B cell (primary cell): ENCODE measurements around the gene TFPT. TPM values are rescaled to one million over a fixed set of nuclear protein-coding genes. Genes with fewer than 3 reads are reported as not detected.
"Not testable (repeated sequence)": the region's sequence is repeated elsewhere in the genome, so short reads cannot be mapped to it uniquely, and the experiment has no call there.

ENCODE experiments used
- ATAC-seq: fragments of 200-7000 bp; cut with Tn5 transposase; one replicate; pipeline ENCODE4 v1.10.0; 2021; ENCODE audit warnings: low read depth, mild to moderate bottlenecking, moderate number of reproducible peaks, moderate library complexity
- CTCF ChIA-PET: fragments of 350-600 bp; sonication (Branson Sonifier 250); formaldehyde crosslinking; loops from one replicate; lab custom pipeline; 2021; ENCODE audit warnings: antibody characterized with exemption, inconsistent platforms; lab: Charles Lee
- POLR2A ChIA-PET: fragments of 350-600 bp; sonication (Branson Sonifier 250); formaldehyde crosslinking; loops from one replicate; lab custom pipeline; 2021; ENCODE audit warnings: antibody characterized with exemption; lab: Charles Lee
- DNase-seq: peaks from one replicate; pipeline ENCODE4 v3.0.0; 2013
- H2AFZ ChIP-seq: 2 replicates; pipeline ENCODE4 v1.6.1; 2012; ENCODE audit warnings: mild to moderate bottlenecking, low read depth, low read length; ENCODE audit not compliant: insufficient read depth, poor library complexity, severe bottlenecking
- H3K27ac ChIP-seq, 2 donors: 1 replicate in 1 of 2; 2 replicates in 1 of 2; pipeline ENCODE4 v1.5.1; 2012 to 2013; ENCODE audit warnings: low read length in 2 of 2, mild to moderate bottlenecking in 2 of 2, moderate library complexity in 1 of 2
- H3K27me3 ChIP-seq, 4 experiments: fragments of 200-600 bp in 1 of 4; sonication (generic) in 1 of 4; replicated peaks in 1 of 4; 1 replicate in 2 of 4; 2 replicates in 2 of 4; pipeline versions ENCODE4 v1.6.1 to v1.7.0; 2013 to 2016; ENCODE audit warnings: low read length in 3 of 4, mild to moderate bottlenecking in 2 of 4, mixed read lengths in 1 of 4, moderate library complexity in 1 of 4; ENCODE audit not compliant: insufficient read depth in 4 of 4, control insufficient read depth in 3 of 4; ENCODE audit errors: control extremely low read depth in 1 of 4
- H3K36me3 ChIP-seq, 2 experiments: replicated peaks in 1 of 2; 1 replicate in 1 of 2; 2 replicates in 1 of 2; pipeline versions ENCODE4 v1.6.1 to v1.7.1; 2013; ENCODE audit warnings: low read length in 1 of 2; ENCODE audit not compliant: insufficient read depth in 2 of 2, control insufficient read depth in 1 of 2; ENCODE audit errors: control extremely low read depth in 1 of 2, extremely low read depth in 1 of 2
- H3K4me1 ChIP-seq, 2 donors: fragments of 200-600 bp in 1 of 2; sonication (generic) in 1 of 2; 1 replicate in 1 of 2; 2 replicates in 1 of 2; pipeline versions ENCODE4 v1.5.1 to v1.6.1; 2013 to 2017; ENCODE audit warnings: low read length in 2 of 2; ENCODE audit not compliant: control insufficient read depth in 2 of 2, insufficient read depth in 2 of 2
- H3K4me2 ChIP-seq: replicated peaks from 2 replicates; pipeline ENCODE3; 2012; ENCODE audit warnings: mild to moderate bottlenecking, low read depth, low read length; ENCODE audit not compliant: poor library complexity, severe bottlenecking
- H3K4me3 ChIP-seq, 5 experiments: fragments of 200-600 bp in 1 of 5; sonication (generic) in 1 of 5; 1 replicate in 3 of 5; 2 replicates in 2 of 5; pipeline versions ENCODE4 v1.5.1 to v1.7.0; 2011 to 2016; ENCODE audit warnings: low read length in 4 of 5, mild to moderate bottlenecking in 4 of 5, low read depth in 2 of 5, control low read depth in 1 of 5, moderate library complexity in 1 of 5; ENCODE audit not compliant: insufficient read depth in 1 of 5; ENCODE audit errors: control extremely low read depth in 1 of 5, extremely low read depth in 1 of 5
- H3K79me2 ChIP-seq: fragments of 200-600 bp; sonication (generic); one replicate; pipeline ENCODE4 v1.6.0; 2016; ENCODE audit warnings: low read length; ENCODE audit not compliant: control insufficient read depth, insufficient read depth
- H3K9ac ChIP-seq: fragments of 200-600 bp; sonication (generic); 2 replicates; pipeline ENCODE4 v1.6.1; 2017; ENCODE audit warnings: mild to moderate bottlenecking, low read length, moderate library complexity
- H3K9me3 ChIP-seq, 3 donors: one replicate each; pipeline versions ENCODE4 v1.6.1 to v1.7.1; 2013; ENCODE audit warnings: low read length in 2 of 3; ENCODE audit not compliant: control insufficient read depth in 2 of 3, insufficient read depth in 1 of 3; ENCODE audit errors: control extremely low read depth in 1 of 3
- H4K20me1 ChIP-seq: 2 replicates; pipeline ENCODE4 v1.6.0; 2012; ENCODE audit warnings: mild to moderate bottlenecking, low read length; ENCODE audit not compliant: insufficient read depth, control insufficient read depth, poor library complexity, severe bottlenecking
- H3K27ac Mint-ChIP-seq: one replicate; pipeline ENCODE4 v1.8.0; 2021; ENCODE audit warnings: mixed read lengths
- H3K27me3 Mint-ChIP-seq: one replicate; pipeline ENCODE4 v1.8.0; 2021; ENCODE audit warnings: mixed read lengths
- H3K4me1 Mint-ChIP-seq: one replicate; pipeline ENCODE4 v1.8.0; 2021; ENCODE audit warnings: mixed read lengths
- H3K4me3 Mint-ChIP-seq: one replicate; pipeline ENCODE4 v1.8.0; 2021; ENCODE audit warnings: mixed read lengths
- H3K9me3 Mint-ChIP-seq: one replicate; pipeline ENCODE4 v1.8.0; 2022; ENCODE audit warnings: mixed read lengths; ENCODE audit not compliant: insufficient read depth
- CTCF ChIP-seq: fragments of 200-600 bp; IDR thresholded peaks from one replicate; pipeline ENCODE4 v1.8.0; 2022; ENCODE audit warnings: antibody characterized with exemption, mild to moderate bottlenecking
- EZH2 ChIP-seq: IDR thresholded peaks from 2 replicates; pipeline ENCODE4 v1.6.1; 2012; ENCODE audit warnings: borderline replicate concordance, low read depth, mild to moderate bottlenecking, moderate library complexity, low read length; ENCODE audit not compliant: insufficient read depth, poor library complexity, severe bottlenecking
- WGBS: methylation state at CpG from one replicate; pipeline ENCODE4 v1.1.5; 2013; ENCODE audit warnings: missing lambda C conversion rate; ENCODE audit not compliant: insufficient coverage; 5-methylcytosine and 5-hydroxymethylcytosine counted together
- intact Hi-C: fragments of 100-400 bp; cut with micrococcal nuclease; formaldehyde crosslinking; loops from one replicate; pipeline ENCODE4 v1.10.0; 2022
- polyA plus RNA-seq: library from polyadenylated mRNA; depleted of rRNA; stranded (reverse); fragments of >200 nt; gene quantifications from 2 replicates; pipeline ENCODE4 v1.2.3, GENCODE V29; 2012
- total RNA-seq, 2 donors: library from RNA; stranded (reverse); fragments of 120-200 nt in 1 of 2; gene quantifications; 1 replicate in 1 of 2; 2 replicates in 1 of 2; pipeline versions ENCODE4 v1.2.3 to v1.2.4, GENCODE V29; 2013 to 2022

The TFPT gene
- total and polyA plus RNA-seq, 2 donors (not counting 1 experiment from before 2014, with no cell fraction given), result 8.4 to 12.7 TPM

- TF ChIP-seq EZH2 (no peak), CTCF (no peak)
- Histone ChIP-seq H3K4me3 (peak within 1 kb of the TSS in 1 of 5 experiments; percentile 5), H3K4me2 (no peak within 1 kb of the TSS), H3K27me3 (peaks cover 0 to 9% (median 2%) of the 10 kb centered on the region in 4 experiments), H3K27ac (no peak within 1 kb of the TSS), H2AFZ (no peak within 1 kb of the TSS), H4K20me1 (no peaks in the 10 kb centered on the region), H3K36me3 (no peaks in the 10 kb centered on the region), H3K79me2 (peaks cover 28% of the 10 kb centered on the region), H3K9me3 (peaks cover 0 to 10% (median 0%) of the 10 kb centered on the region in 3 donors), H3K9ac (no peak within 1 kb of the TSS), H3K4me1 (peaks cover 13 to 24% of the 10 kb centered on the region in 2 donors)
- Mint-ChIP-seq H3K27ac (peak within 1 kb of the TSS; percentile 15), H3K9me3 (no peaks in the 10 kb centered on the region), H3K4me3 (peak within 1 kb of the TSS; percentile 55), H3K27me3 (peaks cover 7% of the 10 kb centered on the region), H3K4me1 (peaks cover 23% of the 10 kb centered on the region)
- WGBS, result 92% methylated on average over 2 of the region's 5 CpGs
- no peak for DNase-seq
- POLR2A ChIA-PET, result no interaction called here
- CTCF ChIA-PET, result no interaction called here
- intact Hi-C loops, result loop anchor here (5.0 kb wide), 1 partner anchor 903 kb away; no protein-coding TSS in a partner anchor
- ATAC-seq, result no peak
Measured at GRCh38 chr19:54100561-54100960, 14.9 kb downstream of the TFPT start, which contains the start of gene OSCAR. Gene OSCAR, minus strand, starts transcription at chr19:54100803. Its CDS starts 11 bp downstream, at chr19:54100792.

DNA sequence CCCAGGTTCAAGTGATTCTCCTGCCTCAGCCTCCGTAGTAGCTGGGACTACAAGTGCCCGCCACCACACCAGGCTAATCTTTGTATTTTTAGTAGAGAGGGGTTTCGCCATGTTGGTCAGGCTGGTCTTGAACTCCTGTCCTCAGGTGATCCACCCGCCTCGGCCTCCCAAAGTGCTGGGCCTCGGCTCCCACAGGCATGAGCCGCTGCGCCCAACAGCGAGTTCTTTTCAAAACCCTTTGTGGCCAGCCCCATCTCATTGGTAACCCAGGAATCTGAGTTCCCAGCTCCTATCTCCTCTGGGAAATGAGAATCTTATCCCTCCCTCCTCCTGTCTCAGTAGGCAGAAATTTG is 15.6 kb downstream of the TFPT start:
- H3K36me3 ChIP-seq, H3K9me3 Mint-ChIP-seq, CTCF ChIA-PET, H3K27me3 Mint-ChIP-seq, H3K9ac ChIP-seq, ATAC-seq, H3K4me3 Mint-ChIP-seq, POLR2A ChIA-PET, DNase-seq, H4K20me1 ChIP-seq, H3K4me2 ChIP-seq, H3K27ac Mint-ChIP-seq, H2AFZ ChIP-seq, H3K27ac ChIP-seq: not testable (repeated sequence)
- Histone ChIP-seq H3K79me2 (peaks cover 22% of the 10 kb centered on the region), H3K4me1 (peaks cover 18 to 28% of the 10 kb centered on the region in 2 donors), H3K27me3 (peaks cover 0 to 16% (median 8%) of the 10 kb centered on the region in 4 experiments), H3K9me3 (peaks cover 0 to 15% (median 0%) of the 10 kb centered on the region in 3 donors), H3K4me3 (peak overlapping the region in 1 of 5 experiments; percentile 5)
- H3K4me1 Mint-ChIP-seq, result peaks cover 22% of the 10 kb centered on the region
- intact Hi-C loops, result loop anchor here (5.0 kb wide), 1 partner anchor 903 kb away; no protein-coding TSS in a partner anchor
- 98% methylated on average over 7 of the region's 9 CpGs for WGBS
